PFSK-1 (cell line): ENCODE data around the gene RGL1.

Experiments
- POLR2AphosphoS5 ChIP-seq: IDR thresholded peaks from 2 replicates; pipeline ENCODE4 v1.6.1; 2012; ENCODE audit warnings: low read depth, mild to moderate bottlenecking, control low read depth, low read length, moderate library complexity
- SIN3A ChIP-seq: IDR thresholded peaks from 2 replicates; pipeline ENCODE4 v1.6.1; 2012; ENCODE audit warnings: mild to moderate bottlenecking, low read length, moderate library complexity, borderline replicate concordance; ENCODE audit not compliant: insufficient read depth

GRCh38 chr1:183933528-183934179, 128.7 kb downstream of the RGL1 start:
- TF ChIP-seq POLR2AphosphoS5 = no peak
- no peak for TF ChIP-seq SIN3A
